HG02759 (cell line): ENCODE data around the gene PTBP3.
"Not testable (repeated sequence)": the region's sequence is repeated elsewhere in the genome, so short reads cannot be mapped to it uniquely, and the experiment has no call there.

Experiments used
- ATAC-seq: cut with Tn5 transposase; IDR thresholded peaks from one replicate; pipeline ENCODE4 v1.9.1; 2021; ENCODE audit warnings: mild to moderate bottlenecking, moderate library complexity; ENCODE audit not compliant: unreplicated experiment

The PTBP3 gene

DNA sequence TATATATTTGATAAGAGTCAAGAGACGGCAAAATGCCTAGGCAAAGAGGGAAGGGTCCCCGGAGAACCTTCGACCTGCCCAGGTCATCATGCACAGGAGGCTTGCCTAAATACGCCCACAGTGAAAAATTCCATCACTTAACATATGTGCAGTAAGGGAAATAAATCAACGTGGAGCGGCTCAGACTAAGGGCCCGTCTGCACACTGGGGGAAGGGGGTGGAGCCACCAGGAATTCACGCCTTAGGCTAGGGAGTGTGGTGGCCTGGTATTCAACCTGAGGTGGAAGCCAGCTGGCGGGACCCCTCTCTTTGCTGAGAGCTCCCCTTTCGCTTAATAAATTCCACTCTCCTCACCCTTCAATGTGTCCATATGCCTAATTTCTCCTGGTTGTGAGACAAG lies 8.3 kb downstream of the PTBP3 start:
- ATAC-seq, result no peak

DNA sequence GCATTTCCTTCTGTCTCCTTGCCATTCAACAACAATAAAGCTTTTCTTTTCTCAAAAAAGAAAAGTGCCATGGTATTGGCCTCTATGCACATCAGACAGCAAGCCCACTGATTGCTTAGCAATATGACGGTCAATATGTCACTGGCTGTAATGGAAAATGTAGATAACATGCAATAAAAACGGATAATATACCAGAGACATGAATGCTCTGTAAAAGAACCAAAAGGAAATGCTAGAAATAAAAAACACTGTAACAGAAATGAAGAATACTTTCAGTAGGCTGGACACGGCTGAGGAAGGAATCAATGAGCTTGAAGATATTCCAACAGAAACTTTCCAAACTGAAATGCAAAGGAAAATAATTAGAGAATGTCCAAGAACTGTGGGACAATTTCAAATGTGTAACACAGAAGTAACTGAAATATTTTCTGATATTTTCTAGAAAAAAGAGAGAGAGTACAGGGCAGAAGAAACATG lies 10.0 kb downstream of the PTBP3 start:
- no peak for ATAC-seq

GRCh38 chr9:112322701-112323377 lies 10.6 kb downstream of the PTBP3 start:
- ATAC-seq, result no peak

GRCh38 chr9:112316258-112316943 lies 17.0 kb downstream of the PTBP3 start:
- ATAC-seq, result no peak

DNA sequence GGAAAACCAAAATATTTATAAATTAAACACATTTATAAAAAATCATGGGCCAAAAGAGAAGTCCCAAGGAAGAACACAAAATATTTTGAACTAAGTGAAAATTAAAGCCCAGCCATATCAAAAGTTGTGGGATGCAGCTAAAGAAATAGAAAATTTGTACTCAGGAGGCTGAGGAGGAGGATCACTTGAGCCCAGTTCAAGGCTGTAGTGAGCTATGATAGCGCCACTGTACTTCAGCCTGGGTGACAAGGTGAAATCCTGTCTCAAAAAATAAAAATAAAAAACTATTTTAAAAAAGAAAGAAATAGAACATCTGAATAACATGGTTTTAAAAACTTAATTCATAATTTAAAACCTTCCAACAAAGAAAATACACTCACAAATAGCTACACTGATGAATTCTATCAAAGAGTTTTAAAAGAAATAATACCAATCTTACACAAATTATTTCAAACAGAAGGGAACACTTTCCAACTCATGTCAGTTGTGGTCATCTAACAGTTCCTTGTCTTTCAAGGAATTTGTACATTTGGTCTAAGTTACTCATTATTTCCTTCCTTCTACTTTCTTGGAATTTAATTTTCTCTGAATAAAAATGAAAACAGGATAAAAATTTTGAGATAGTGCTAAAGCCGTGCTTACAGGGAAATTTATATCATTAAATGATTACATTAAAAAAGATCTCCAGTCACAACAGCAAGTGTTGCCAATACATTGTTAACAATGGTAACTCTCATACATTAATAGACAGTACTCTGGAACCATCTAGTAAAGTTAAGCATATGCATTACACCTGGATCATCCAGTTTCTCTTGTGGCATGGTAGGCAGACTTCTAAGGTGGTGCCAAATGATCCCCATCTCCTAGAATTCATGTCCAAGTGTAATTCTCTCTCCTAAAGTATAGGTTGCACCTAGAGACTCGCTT lies 17.8 kb downstream of the PTBP3 start:
- no peak for ATAC-seq

DNA sequence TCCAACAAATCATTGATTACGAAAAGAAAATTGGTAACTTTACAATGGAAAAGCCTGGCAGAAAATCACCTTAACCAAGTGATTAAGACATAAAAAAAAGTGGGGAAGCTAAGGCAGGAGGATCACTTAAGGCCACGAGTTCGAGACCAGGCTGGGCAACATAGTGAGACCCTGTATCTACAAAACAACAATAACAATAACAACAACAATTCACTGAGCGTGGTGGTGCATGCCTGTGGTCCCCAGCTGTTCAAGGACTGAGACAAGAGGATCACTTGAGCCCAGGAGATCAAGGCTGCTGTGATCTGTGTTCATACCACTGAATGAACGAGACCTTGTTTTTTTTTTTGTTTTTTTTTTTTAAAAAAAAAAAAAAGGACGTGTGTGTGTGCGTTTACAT lies 21.3 kb downstream of the PTBP3 start:
- no peak for ATAC-seq

- no peak for ATAC-seq
These were observed 21.9 kb downstream of the PTBP3 start for GRCh38 chr9:112311497-112311896.

DNA sequence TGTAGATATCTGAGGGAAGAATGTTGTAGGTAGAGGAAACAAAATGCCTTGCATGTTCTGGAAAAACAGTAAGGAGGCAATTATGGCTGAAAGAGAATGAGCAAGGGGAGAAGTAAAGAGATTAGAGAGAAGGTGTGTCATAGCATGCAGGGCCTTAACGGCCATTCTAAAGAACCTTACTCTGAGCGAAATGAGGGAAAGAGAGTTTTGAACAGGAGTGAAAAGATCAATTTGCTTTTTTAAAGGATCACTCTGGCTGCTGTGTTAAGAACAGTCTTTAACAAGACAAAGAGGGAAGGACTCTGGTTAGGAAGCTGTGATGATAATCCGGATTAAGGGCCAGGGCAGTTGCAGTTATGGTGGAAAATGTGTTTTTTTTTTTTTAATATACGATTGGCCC lies 22.6 kb downstream of the PTBP3 start:
- no peak for ATAC-seq

- no peak for ATAC-seq
These were observed 24.8 kb downstream of the PTBP3 start for GRCh38 chr9:112308588-112308987.

- no peak for ATAC-seq
These were observed 32.0 kb downstream of the PTBP3 start for GRCh38 chr9:112301420-112301819.

DNA sequence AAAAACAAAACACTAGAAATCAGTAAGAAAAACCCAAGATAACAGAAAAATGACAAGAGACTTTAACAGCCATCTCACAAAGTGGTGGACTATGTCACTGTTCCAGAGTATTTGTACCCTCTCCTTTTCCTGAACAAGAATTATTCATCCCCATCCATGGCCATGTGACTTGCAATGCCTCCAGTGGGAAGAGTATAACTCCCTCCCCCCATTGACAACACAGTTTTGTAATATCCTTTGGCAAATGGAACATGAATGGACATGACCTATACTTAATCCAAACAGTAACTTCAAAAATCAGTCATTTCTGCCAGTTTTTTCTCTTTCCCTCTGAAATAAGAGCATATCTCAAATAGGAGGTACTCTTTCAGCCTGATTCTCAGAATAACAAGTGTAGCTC lies 33.9 kb downstream of the PTBP3 start:
- ATAC-seq, result no peak

DNA sequence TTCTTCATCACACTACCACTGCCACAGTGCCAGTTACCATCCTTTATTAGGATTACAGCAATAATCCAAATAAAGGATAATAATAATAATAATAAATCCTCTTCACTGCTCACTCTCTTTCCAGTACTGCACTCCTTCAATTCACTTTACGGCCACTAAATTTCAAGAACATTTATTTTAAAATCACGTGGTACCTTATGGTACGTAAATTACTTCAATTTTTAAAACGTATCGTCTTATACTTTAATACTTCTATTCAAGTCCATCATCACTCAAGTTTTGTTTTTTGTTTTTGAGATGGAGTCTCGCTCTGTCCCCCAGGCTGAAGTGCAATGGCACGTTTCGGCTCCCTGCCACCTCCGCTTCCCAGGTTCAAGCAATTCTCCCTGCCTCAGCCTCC lies 36.5 kb downstream of the PTBP3 start:
- ATAC-seq, result no peak

- no peak for ATAC-seq
These were observed 38.2 kb downstream of the PTBP3 start for GRCh38 chr9:112295174-112295573.

DNA sequence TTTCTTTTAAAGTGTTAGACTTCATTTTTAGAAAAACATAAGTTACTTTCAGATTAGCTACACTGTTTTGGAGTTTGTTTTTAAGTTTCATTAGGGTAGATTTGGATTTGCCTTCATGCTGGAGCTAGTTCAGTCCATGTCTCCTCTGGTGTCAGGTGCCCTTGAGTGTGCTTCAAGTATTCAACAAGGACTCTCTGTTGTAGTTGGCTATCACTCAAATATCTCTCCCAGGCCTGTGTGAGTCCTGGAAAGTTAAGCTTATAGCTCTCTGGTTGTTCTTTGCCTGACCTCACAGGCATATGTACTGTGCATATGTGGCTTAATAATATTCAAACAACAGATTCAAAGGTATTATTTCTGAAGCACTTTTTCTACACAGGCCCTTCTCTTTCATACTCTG lies 45.4 kb downstream of the PTBP3 start:
- ATAC-seq, result no peak

GRCh38 chr9:112286926-112287325 lies 46.5 kb downstream of the PTBP3 start:
- ATAC-seq, result no peak

GRCh38 chr9:112285056-112285455 lies 48.4 kb downstream of the PTBP3 start:
- ATAC-seq, result no peak

- no peak for ATAC-seq
These were observed 49.7 kb downstream of the PTBP3 start for GRCh38 chr9:112283582-112284253.

GRCh38 chr9:112282841-112283240 lies 50.6 kb downstream of the PTBP3 start:
- not testable (repeated sequence) for ATAC-seq

GRCh38 chr9:112280904-112281303 lies 52.5 kb downstream of the PTBP3 start:
- ATAC-seq, result no peak

DNA sequence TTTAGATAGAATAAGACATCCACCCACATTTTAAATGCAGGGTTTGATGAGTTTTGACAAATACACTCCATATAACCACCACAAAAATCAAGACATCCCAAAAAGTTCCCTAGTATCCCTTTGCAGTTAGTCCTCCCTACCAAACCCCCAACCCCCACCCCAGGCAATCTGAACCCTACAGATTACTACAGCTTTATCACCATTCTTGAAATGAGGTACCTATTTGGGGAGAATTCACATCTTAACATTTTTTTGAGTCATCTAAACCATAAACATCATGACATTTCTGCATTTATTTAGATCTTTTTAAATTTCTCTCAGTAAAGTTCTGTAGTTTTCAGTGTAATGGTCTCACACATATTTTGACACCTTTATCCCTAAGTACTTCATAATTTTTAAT lies 53.9 kb downstream of the PTBP3 start:
- no peak for ATAC-seq

GRCh38 chr9:112278152-112278551 lies 55.3 kb downstream of the PTBP3 start:
- no peak for ATAC-seq
